HG03097 (cell line): Measurements from ENCODE around the gene PDCD4.

Experiments
- ATAC-seq: cut with Tn5 transposase; IDR thresholded peaks from one replicate; pipeline ENCODE4 v1.9.1; 2021; ENCODE audit not compliant: unreplicated experiment, low FRiP score

The PDCD4 gene

DNA sequence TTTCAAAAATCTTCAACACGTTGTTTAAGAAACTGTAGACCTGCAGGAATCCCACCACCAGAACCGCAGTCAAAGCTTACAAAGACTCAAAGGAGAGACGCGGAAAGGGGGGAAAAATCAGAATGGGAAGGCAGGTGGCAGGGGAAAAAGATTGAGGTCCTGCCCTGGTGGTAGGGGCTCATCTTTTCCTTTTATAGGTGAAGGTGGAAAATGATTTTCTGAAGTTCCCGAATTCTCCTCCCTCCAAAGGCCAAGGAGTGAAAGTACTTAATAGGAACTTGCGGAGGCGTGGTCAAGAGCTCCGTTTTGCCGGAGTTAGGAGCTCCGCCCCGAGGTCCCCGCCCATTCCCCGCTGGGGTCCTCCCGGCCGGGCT is 46.5 kb downstream of the PDCD4 start:
- ATAC-seq: no peak

DNA sequence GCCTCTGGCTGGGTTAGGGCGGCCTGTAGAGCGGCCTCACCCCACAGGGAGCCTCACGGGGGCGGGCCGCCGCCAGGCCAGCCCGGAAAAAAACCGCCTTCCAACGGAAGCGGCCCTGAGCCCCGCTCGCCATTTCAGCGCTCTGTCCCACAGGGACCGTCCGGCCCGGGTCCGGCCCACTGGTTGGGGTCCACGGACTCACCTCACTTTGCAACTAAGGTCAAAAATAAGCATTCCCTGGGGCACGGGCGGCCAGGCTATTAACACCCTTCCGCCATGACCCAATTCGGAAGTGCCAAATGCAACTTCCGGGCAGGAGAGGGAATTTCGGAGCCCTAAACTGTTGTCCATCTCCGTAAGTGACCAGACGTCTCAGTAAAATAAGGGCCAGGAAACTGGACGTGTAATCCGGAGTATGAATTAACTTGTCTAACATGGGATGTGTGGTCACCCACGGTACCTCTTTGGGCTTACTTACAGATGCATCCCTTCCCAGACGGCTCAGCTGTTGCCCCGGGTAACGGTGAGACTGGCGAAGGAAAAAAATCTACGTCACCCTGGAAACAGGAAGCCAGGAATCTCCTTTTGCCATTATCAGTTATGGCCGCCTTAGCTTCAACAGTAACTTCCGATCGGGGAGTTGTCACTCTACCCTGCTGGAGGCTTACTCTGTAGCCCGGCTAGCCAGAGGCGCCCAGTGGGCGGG is 47.1 kb downstream of the PDCD4 start, which contains the start of gene BBIP1:
Gene BBIP1, minus strand, starts transcription at position 538 of the 706 bp plus-strand sequence. CDS start 1,023 bp downstream, outside the sequence.
- peak; percentile 62 for ATAC-seq

DNA sequence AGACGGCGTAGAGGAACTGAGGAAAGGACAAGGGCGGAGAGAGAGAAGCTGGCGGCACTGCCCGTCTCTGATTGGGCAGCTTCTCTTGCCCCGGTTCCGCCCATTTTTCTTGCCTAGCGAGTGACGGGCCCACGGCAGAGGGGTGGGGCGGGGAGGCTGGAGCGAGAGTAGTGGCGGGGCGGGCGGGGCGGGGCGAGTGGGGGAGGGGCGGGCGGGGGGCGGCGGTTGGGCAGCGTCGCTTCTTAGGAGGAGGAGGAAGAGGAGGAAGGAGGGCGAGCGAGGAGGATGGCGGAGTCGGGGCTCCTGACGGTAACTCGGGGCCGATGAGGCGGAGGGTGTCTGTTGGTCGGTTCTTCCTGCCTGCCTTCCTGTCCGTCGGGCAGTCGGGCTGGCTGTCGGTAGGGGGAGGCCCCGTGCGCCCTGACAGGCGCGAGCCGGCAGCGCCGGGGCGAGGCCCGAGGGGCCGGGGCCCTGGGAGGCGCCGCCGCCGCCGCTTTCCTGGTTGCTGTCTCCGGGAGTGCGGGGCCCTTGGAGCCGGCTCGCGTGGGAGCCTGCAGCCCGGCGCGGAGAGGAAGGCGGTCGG is 47.7 kb downstream of the PDCD4 start, which contains the start of gene SHOC2:
Gene SHOC2, plus strand, starts transcription at position 256 of the 583 bp plus-strand sequence. CDS start 44,755 bp downstream, outside the sequence.
- peak; percentile 87 for ATAC-seq

DNA sequence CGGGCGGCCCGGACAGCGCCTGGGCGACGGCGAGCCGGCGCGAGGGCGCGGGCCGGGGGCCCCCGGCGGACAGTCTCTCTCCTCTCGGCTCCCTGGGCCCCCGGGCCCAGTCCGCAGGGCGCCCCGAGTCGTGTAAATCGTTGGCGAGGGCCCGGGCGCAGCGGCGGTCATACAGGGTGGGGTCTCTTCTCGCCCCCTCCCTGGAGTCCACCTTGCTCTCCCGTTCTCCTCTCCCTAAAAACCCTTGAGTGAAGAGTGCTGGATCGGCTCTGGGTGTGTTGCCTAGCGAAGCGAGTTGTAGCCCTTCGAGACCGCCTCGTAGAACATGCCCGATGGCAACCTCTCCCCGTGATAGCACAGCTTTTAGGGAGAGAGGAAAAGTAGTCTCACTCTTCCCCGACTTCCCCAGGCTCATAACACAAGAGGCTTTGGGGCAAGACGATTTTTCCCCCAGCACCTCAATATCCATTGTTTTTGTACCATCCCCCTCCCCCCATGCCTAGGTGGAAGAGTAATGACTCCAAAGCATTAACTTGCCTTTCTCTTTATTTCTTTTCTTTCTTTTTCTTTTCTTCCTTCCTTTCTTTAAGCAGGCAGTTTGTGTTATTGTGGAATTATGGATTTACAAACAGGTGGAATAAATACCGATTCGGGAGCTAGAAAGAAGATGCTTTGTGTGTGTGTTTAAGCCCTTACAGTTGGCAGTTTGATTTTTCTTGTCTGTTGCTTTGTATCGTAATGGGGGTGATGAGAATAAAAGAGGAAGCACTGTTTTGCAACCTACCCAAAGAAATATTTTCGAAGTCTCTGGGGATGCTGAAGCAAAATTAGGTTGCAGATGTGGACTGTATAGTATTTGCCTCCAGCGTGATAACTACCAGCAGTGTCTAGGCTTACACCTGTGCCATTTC is 48.5 kb downstream of the PDCD4 start:
- peak; percentile 15 for ATAC-seq

DNA sequence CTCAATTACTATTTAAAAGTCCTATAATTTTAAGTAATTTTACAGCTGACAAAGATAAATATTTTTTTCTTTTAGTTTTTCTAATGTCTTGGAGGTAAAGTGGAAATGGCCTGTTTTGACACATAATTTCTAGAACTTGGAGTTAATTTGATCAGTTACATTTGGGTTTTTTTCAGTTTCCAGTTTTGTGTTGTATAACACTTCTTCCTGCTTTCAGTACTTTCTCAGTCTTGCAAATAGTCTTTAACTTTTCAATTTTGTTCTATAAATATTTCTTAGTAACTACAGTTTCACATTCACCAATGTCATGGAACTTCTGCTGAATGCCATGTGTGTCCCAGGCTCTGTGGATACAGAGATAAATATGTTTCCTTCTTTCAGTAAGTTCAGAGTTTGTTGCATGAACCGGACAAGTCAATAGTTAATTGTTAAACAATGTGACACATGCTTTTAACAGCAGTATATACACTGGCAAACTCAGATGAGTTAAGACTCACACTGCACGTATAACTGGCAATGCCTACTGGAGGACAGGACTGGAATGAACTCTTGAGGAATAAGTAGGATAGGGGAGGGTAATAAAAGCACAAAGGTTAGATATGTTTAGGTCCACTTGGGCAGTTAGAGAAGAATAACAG is 52.2 kb downstream of the PDCD4 start:
- ATAC-seq: peak; percentile 22

DNA sequence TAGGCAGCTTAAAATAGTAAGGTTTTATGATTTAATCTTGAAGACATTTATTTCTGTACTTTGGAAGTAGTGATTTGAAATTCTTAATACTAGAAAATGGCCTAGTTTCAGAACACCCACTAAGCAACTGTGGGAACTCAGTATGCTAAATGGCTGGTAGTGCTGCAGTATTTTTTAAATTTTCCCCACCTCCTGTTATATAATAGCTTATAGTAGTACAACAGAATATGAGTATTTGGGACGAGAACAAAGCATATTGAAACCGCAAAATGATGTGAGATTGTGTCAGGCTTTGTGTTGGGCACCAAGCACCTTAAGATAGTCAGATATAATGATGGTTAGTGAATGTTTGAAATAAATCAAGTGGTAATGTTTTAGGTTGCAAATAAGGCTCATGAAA is 55.7 kb downstream of the PDCD4 start:
- ATAC-seq: no peak

DNA sequence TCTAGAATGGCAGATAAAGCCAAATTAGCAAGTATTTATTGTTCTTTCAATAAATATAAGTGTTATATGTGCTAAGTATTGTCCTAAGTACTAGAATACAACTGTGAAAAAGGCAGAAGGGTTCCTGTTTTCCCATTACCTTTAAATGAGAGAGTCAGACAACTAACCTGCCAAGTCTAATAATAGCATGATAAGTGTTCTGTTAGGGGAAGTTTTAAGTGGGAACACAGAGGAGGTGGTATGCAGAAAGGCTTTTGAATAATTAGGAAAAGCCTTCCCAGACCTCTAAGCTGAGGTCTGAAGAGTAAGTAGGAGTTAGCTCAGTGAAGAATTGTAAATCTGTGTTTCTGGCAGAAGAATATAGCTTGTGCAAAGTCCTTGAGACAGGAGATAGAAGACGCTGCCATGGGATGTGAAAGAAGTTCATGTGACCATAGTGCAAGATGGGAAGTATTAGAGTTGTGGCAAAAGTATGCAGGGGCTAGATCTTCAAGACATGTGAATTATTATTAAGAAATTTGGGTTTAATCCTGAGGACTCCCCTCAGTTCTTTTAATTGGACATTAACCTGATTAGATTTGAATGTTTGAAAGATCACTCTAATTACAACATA is 60.1 kb downstream of the PDCD4 start:
- no peak for ATAC-seq

DNA sequence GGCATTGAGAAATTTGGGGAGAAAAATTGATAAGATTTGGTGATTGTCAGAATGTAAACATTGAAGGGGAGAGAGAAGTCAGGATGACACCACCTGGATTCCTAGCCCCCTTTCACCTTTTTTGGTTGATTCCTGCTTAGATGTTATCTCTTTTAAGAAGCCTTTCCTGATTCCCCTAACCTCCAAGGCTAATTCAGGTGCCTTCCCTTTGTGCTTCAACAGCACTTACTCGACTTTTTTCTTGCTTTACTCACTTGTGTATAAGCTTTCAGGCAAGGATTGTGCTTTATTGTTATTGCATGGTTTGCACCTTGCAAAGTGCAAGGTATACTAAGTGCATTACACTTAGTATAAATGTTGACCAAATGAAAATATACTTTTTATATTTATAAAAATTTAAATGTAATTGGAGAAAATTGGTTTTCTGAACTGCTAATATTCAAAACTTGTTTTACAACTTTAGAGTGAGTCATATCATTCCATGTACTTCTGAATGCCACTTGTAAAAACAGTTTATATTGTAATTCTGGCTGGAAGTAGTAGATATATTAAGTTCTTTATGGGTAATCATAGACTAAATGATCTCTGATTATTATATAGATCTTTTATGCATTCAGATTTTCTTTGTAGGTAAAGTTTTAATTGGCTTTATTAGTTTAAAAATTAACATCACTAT is 60.9 kb downstream of the PDCD4 start:
- ATAC-seq: no peak

DNA sequence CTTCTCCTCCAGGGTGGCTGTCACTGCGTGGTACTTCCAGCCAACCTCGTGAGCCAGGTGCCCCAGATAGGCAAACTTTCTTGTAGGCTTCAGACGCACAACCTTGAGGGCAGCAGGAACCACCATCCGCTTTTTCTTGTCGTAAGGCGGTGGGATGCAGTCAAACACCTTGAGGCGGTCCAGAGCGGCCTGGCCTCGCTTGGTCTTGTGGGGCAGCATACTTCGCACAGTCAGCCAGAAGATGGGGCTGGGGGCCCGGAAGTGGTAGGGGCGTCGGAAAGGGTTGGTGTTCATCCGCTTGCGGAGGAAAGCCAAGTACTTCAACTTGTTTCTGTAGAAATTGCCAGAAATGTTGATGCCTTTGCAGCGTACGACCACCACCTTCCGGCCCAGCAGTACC is 65.0 kb downstream of the PDCD4 start:
- no peak for ATAC-seq

DNA sequence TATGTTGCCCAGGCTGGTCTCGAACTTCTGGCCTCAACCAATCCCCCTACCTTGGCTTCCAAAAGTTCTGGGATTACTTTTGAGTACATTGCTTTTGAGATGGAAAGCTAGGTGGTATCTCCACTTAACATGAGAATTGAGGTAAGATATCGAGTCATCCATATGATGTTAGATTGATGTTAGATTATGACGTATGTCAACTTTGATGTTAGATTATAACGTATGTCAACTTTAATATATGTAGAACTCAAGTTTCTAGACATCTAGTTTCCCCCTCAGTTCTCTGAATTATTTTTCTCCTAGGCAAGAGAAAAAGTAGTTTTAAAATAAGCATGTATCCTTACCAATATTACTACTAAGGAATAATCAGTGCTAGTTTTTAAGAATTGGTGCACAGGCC is 67.7 kb downstream of the PDCD4 start:
- no peak for ATAC-seq

DNA sequence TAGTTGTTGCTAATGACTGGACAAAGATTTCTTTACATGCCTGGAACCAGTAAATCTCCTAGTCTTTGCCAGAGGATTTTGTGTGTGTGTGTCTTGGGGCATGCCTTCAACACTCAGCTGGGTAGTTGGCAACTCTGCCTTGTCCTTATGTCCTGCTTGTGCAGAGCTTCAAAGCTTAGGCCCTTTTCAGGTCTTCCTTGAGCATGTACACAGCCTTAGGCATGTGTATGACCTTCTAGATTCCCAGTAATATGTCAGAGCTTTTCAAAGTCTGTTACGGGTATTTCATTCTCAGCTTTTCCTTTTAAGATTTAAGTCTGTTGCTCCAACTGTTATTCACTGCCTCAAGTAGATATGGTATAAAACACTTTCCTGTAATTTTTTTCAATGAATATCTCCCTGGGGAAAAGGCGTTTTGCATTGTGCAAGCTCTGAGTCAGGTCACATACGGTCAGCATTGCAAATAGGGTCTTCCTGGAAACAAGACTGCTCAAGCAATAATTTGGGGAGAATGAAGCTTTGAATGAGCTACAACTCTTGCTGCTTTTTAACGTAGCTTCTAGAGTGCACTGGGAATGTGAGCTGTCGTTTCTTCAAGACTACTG is 73.2 kb downstream of the PDCD4 start:
- no peak for ATAC-seq

DNA sequence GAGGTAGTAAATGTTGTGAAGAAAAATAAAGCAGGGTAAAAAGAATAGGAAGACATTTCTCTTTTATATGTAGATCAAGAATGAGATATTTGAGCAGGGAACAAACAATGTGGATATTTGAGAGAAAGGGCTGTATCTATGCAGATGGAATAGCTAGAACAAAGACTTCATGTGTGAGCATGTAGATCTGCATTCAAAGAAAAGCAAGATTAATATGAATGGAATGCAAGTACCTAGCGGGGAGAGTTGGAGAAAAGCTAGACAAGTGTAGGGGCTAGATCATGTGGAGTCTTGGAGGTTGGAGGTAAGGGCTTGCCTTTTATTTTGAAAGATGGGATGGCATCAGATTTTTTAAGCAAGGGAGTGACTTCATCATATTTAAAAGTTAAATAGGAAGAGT is 74.8 kb downstream of the PDCD4 start:
- no peak for ATAC-seq

DNA sequence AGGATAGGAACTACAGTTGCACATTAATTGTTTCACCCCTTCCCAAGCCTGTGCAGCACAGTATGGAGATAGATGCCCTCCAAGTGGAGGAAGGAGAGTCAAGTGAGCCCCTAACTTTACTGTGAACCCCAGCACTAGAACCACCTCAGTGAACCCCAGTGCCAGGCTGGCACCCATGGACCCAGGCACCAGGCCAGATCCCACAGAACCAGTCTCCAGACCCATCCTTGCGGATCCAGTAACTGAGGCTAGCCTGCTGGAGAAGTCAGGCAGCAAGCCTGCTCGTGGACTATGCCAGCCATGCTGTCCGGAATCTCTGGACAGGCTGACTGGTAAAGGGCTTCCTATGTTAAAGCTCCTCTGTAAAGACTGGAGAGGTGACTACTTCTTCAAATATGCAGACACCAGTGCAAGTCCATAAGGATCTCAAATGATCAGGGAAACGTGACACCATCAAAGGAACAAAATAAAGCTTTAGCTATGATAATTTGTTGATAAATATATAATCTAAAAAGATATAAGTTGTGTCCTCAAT is 75.4 kb downstream of the PDCD4 start:
- ATAC-seq: no peak
